C4-2B (cell line): Measurements from ENCODE around the gene ANKRD61.

Source experiments
- CTCF ChIP-seq: fragments of 450-650 bp; conservative IDR thresholded peaks from 2 replicates; pipeline ENCODE4 v1.5.1; 2017; ENCODE audit warnings: mild to moderate bottlenecking
- ZFX ChIP-seq: fragments of 450-650 bp; IDR thresholded peaks from 2 replicates; pipeline ENCODE4 v1.6.1; 2017

GRCh38 chr7:6032167-6032566, 991 bp downstream of the ANKRD61 start:
- no peak for TF ChIP-seq CTCF
- TF ChIP-seq ZFX, result no peak
